T-helper 17 cell (primary cell): ENCODE measurements around the gene FIGLA. TPM values are rescaled to one million over a fixed set of nuclear protein-coding genes. Genes with fewer than 3 reads are reported as not detected.

ENCODE experiments used
- ATAC-seq: fragments of 150-1000 bp; cut with Tn5 transposase; 2 replicates; pipeline ENCODE4 v1.10.0; 2021; ENCODE audit warnings: mild to moderate bottlenecking, moderate library complexity
- DNase-seq, 3 donors: peaks; one replicate each; pipeline versions ENCODE4 v3.0.0 to v3.0.0-alpha.2; 2020 to 2021
- H3K9me3 ChIP-seq: one replicate; pipeline ENCODE4 v1.7.0; 2013; ENCODE audit warnings: low read length, mild to moderate bottlenecking; ENCODE audit not compliant: control insufficient read depth, poor library complexity, severe bottlenecking
- H3K27ac Mint-ChIP-seq: one replicate; pipeline ENCODE4 v1.8.0; 2022; ENCODE audit warnings: mild to moderate bottlenecking, moderate library complexity, mixed read lengths
- H3K27me3 Mint-ChIP-seq: one replicate; pipeline ENCODE4 v1.8.0; 2022; ENCODE audit warnings: mixed read lengths
- H3K36me3 Mint-ChIP-seq: one replicate; pipeline ENCODE4 v1.8.0; 2022; ENCODE audit warnings: low read depth, mixed read lengths
- H3K4me1 Mint-ChIP-seq: one replicate; pipeline ENCODE4 v1.8.0; 2022; ENCODE audit warnings: mild to moderate bottlenecking, mixed read lengths
- H3K4me3 Mint-ChIP-seq: one replicate; pipeline ENCODE4 v1.8.0; 2022; ENCODE audit warnings: mild to moderate bottlenecking, moderate library complexity, mixed read lengths
- total RNA-seq, 4 donors: library from RNA in 2 of 4; stranded (reverse) in 2 of 4; gene quantifications; one replicate each; pipeline ENCODE4 v1.2.3 and lab custom pipeline; 2022 to 2026

Gene FIGLA
- total RNA-seq, 2 donors from 2014 or later: not detected

GRCh38 chr2:70827388-70827787 lies 36.9 kb upstream of the FIGLA start:
- no peak for DNase-seq
- peaks cover 31% of the 10 kb centered on the region for H3K27me3 Mint-ChIP-seq
- H3K4me3 Mint-ChIP-seq: no peak overlapping the region
- peaks cover 4% of the 10 kb centered on the region for H3K4me1 Mint-ChIP-seq
- no peaks in the 10 kb centered on the region for H3K9me3 ChIP-seq
- H3K27ac Mint-ChIP-seq: no peak overlapping the region
- no peak for ATAC-seq
- H3K36me3 Mint-ChIP-seq: peaks cover 3% of the 10 kb centered on the region

- ATAC-seq (no peak), DNase-seq (no peak)
- Mint-ChIP-seq H3K27ac (no peak overlapping the region), H3K36me3 (peaks cover 3% of the 10 kb centered on the region), H3K4me1 (peaks cover 4% of the 10 kb centered on the region), H3K27me3 (peaks cover 28% of the 10 kb centered on the region), H3K4me3 (no peak overlapping the region)
- no peaks in the 10 kb centered on the region for H3K9me3 ChIP-seq
These were observed 36.4 kb upstream of the FIGLA start for GRCh38 chr2:70826696-70827350.

- DNase-seq (no peak), ATAC-seq (no peak)
- H3K4me3 Mint-ChIP-seq: no peak overlapping the region
- H3K36me3 Mint-ChIP-seq: peaks cover 3% of the 10 kb centered on the region
- H3K27me3 Mint-ChIP-seq: peaks cover 41% of the 10 kb centered on the region
- H3K27ac Mint-ChIP-seq: no peak overlapping the region
- H3K9me3 ChIP-seq: no peaks in the 10 kb centered on the region
- H3K4me1 Mint-ChIP-seq: peaks cover 6% of the 10 kb centered on the region
These were observed 32.8 kb upstream of the FIGLA start for GRCh38 chr2:70823249-70823648.

GRCh38 chr2:70822843-70823242 lies 32.4 kb upstream of the FIGLA start:
- peaks cover 3% of the 10 kb centered on the region for H3K36me3 Mint-ChIP-seq
- H3K27me3 Mint-ChIP-seq: peaks cover 45% of the 10 kb centered on the region
- no peak for ATAC-seq
- H3K4me1 Mint-ChIP-seq: peaks cover 6% of the 10 kb centered on the region
- DNase-seq: no peak
- H3K27ac Mint-ChIP-seq: no peak overlapping the region
- H3K9me3 ChIP-seq: no peaks in the 10 kb centered on the region
- H3K4me3 Mint-ChIP-seq: no peak overlapping the region

DNA sequence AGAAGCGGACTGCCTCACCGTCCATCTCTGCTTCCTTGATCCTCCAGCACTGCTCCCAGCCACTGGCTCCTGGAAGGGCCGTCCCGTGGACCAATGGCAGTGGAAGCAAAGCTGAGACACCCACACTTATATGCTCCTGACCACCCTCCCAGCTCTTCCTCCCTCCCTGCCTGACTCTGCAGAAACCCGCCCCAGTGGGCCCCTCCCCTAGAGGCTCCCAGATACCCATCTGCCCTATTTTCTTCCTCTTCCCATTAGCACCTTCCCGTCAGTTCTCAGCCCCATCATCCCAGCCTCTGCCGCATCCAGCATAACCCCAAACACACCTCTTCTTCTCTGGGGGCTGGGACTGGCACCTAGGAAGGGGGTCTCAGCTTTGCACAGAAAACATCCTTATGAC lies 30.1 kb upstream of the FIGLA start, which contains the start of gene CLEC4F:
TSS of gene CLEC4F (minus strand) at position 101 of the 400 bp plus-strand sequence. CDS start at position 25, 76 bp downstream.
- Mint-ChIP-seq H3K4me3 (no peak within 1 kb of the TSS), H3K27ac (no peak within 1 kb of the TSS), H3K4me1 (peaks cover 2% of the 10 kb centered on the region), H3K27me3 (peaks cover 60% of the 10 kb centered on the region), H3K36me3 (no peaks in the 10 kb centered on the region)
- DNase-seq: no peak
- ATAC-seq: no peak
- no peaks in the 10 kb centered on the region for H3K9me3 ChIP-seq

GRCh38 chr2:70817284-70817954 lies 27.0 kb upstream of the FIGLA start:
- ATAC-seq: no peak
- no peak for DNase-seq
- no peaks in the 10 kb centered on the region for H3K36me3 Mint-ChIP-seq
- H3K4me1 Mint-ChIP-seq: peaks cover 2% of the 10 kb centered on the region
- H3K27ac Mint-ChIP-seq: no peak overlapping the region
- no peak overlapping the region for H3K4me3 Mint-ChIP-seq
- peaks cover 70% of the 10 kb centered on the region for H3K27me3 Mint-ChIP-seq
- H3K9me3 ChIP-seq: no peaks in the 10 kb centered on the region

GRCh38 chr2:70816726-70817125 lies 26.3 kb upstream of the FIGLA start:
- peaks cover 70% of the 10 kb centered on the region for H3K27me3 Mint-ChIP-seq
- no peaks in the 10 kb centered on the region for H3K9me3 ChIP-seq
- no peak overlapping the region for H3K27ac Mint-ChIP-seq
- ATAC-seq: no peak
- no peak overlapping the region for H3K4me3 Mint-ChIP-seq
- no peaks in the 10 kb centered on the region for H3K36me3 Mint-ChIP-seq
- peaks cover 2% of the 10 kb centered on the region for H3K4me1 Mint-ChIP-seq
- DNase-seq: no peak

DNA sequence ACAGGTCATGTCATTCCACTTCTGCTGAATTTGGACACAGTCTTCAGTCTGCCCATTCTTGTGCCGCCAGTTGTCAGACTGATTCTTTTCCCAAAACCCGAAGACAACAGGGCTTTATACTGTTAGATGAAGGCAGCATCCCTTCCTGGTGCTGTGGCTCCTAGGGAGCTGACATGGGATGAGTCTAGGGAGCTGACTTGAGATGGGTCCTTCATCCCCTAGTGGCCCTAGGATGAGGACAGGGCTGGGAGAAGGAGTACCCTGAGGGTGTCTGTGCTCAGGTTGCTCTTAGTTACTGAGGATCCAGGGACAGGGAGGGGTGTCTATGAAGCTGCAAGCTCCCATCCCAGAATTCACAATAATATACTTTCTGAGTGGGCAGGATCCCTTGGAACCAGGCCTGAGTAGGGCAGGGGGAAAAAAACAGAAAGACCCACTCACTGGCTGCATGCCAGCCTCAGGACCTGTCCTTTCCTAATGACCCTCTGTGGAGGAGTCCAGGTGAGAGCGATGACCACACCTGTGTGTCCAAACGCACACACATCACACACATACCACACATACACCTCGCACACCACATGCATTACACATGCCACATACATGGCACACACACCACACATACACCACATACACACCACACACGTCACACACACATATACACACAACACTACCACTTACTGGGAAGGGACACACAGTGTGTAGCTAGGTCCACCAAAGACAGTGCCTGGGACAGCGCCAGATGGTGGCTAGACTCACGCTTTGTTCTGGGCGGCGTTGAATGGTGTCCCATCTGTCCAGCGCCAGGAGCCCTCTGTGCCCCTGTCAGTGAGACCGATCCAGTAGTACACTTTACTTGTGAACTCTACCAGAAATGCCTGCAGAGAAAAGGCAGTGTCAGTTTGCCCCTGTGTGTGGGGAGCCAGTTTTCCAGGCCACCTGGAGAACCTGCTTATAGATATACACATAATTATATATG lies 18.8 kb upstream of the FIGLA start:
- Mint-ChIP-seq H3K36me3 (no peaks in the 10 kb centered on the region), H3K27ac (no peak overlapping the region), H3K27me3 (peaks cover 27% of the 10 kb centered on the region), H3K4me1 (peaks cover 2% of the 10 kb centered on the region), H3K4me3 (no peak overlapping the region)
- no peaks in the 10 kb centered on the region for H3K9me3 ChIP-seq
- DNase-seq (no peak), ATAC-seq (no peak)

- H3K4me3 Mint-ChIP-seq: no peak overlapping the region
- H3K4me1 Mint-ChIP-seq: peaks cover 2% of the 10 kb centered on the region
- ATAC-seq (no peak), DNase-seq (no peak)
- H3K9me3 ChIP-seq: no peaks in the 10 kb centered on the region
- no peaks in the 10 kb centered on the region for H3K36me3 Mint-ChIP-seq
- H3K27me3 Mint-ChIP-seq: peaks cover 24% of the 10 kb centered on the region
- H3K27ac Mint-ChIP-seq: no peak overlapping the region
These were observed 17.3 kb upstream of the FIGLA start for GRCh38 chr2:70807828-70808118.

DNA sequence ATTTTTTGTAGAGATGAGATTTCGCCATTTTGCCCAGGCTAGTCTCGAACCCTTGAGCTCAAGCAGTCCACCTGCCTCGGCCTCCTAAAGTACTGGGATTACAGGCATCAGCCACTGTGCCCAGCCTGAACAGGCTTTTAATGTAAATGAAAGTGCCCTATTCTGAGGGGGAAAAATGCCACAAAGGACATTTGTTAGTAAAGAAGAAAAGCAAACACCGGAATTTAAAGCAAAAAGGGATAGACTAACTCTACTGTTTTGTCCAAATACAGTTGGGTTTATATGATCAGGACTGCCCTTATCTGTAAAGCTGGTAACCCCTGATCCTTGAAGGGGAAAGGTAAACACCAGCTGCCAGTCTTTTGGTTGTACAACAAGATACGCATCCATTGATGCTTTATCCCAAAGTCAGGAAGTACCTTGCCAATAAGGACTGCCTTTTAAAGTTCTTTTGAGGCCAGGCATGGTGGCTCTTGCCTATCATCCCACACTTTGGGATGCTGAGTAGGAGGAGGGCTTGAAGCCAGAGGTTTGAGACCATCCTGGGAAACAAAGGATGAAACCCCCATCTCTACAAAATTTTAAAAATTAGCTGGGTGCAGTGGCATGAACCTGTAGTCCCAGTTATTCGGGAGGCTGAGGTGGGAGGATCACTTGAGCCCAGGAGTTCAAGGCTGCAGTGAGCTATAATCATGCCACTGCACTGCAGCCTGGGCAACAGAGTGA lies 16.8 kb upstream of the FIGLA start:
- H3K4me1 Mint-ChIP-seq: peaks cover 2% of the 10 kb centered on the region
- DNase-seq (no peak), ATAC-seq (no peak)
- H3K9me3 ChIP-seq: no peaks in the 10 kb centered on the region
- no peak overlapping the region for H3K4me3 Mint-ChIP-seq
- no peak overlapping the region for H3K27ac Mint-ChIP-seq
- H3K36me3 Mint-ChIP-seq: no peaks in the 10 kb centered on the region
- peaks cover 25% of the 10 kb centered on the region for H3K27me3 Mint-ChIP-seq

GRCh38 chr2:70806620-70807019 lies 16.2 kb upstream of the FIGLA start:
- peaks cover 2% of the 10 kb centered on the region for H3K4me1 Mint-ChIP-seq
- ATAC-seq (no peak), DNase-seq (no peak)
- H3K9me3 ChIP-seq: no peaks in the 10 kb centered on the region
- H3K4me3 Mint-ChIP-seq: no peak overlapping the region
- no peak overlapping the region for H3K27ac Mint-ChIP-seq
- no peaks in the 10 kb centered on the region for H3K36me3 Mint-ChIP-seq
- peaks cover 26% of the 10 kb centered on the region for H3K27me3 Mint-ChIP-seq

- Mint-ChIP-seq H3K4me1 (peaks cover 2% of the 10 kb centered on the region), H3K27ac (no peak overlapping the region), H3K27me3 (peaks cover 32% of the 10 kb centered on the region), H3K36me3 (no peaks in the 10 kb centered on the region), H3K4me3 (no peak overlapping the region)
- no peaks in the 10 kb centered on the region for H3K9me3 ChIP-seq
- ATAC-seq (no peak), DNase-seq (no peak)
These were observed 15.6 kb upstream of the FIGLA start for GRCh38 chr2:70806013-70806412.
